HG03571 (cell line): ENCODE results near the gene KIF12.
"Not testable (repeated sequence)": the region's sequence is repeated elsewhere in the genome, so short reads cannot be mapped to it uniquely, and the experiment has no call there.

Source experiments
- ATAC-seq: cut with Tn5 transposase; IDR thresholded peaks from one replicate; pipeline ENCODE4 v1.9.1; 2021; ENCODE audit not compliant: unreplicated experiment

The KIF12 gene

DNA sequence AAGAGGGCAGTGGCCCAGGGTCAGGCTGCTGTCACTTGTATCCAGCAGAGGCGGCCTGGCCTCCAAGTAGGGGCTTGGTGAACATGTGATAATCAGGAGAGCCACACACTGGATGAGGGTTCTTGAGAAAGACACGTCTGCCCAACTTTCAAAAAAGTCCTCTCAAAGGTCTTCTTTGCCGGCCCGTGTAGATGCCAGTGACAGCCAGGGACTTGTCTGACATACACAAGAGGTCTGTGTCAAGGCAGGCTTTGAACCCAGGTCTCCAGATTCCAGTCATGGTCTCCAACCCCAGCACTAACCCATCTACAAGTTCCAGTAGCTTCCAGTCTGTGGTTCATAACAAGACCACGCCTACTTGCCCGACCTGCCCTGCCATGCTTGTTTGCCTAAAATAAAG lies 13.1 kb downstream of the KIF12 start:
- no peak for ATAC-seq

GRCh38 chr9:114085387-114085789 lies 13.7 kb downstream of the KIF12 start:
- no peak for ATAC-seq

- no peak for ATAC-seq
These were observed 14.6 kb downstream of the KIF12 start for GRCh38 chr9:114084282-114085073.

- no peak for ATAC-seq
These were observed 15.4 kb downstream of the KIF12 start for GRCh38 chr9:114083666-114084065.

GRCh38 chr9:114082763-114083412 lies 16.2 kb downstream of the KIF12 start:
- not testable (repeated sequence) for ATAC-seq

DNA sequence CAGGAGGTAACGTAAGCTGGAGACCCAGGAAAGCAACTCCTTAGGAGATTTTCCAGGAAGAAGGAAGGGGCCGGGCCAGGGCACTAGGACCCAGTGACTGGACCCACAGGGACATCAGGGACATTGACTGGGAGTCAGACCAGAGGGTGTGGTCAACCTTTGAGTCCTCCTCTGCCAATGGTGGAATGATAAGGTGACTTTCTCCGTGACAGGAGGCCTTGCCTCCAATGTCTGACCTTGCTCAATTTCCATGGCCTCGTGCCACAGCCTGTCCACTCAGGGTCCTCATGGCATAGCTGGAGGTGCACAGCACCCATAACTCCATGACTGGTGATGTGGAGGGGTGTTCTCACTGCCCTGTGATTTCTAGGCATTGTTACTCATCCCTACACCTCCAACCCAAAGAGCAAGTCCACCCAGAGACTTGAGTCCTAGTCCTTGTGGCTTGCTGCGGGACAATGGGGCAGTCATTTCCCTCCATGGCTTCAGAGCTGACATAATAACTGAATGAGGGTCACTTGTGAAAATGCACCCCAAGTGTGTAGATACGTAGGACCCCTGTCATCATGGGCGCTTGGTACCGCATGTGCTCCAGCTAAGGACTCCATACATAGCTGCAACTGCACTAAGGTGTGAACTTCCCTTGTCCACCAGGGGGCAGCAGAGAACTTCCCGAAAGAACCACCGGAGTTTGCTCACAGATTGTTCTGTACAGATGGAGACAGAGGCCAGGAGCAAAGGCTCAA lies 16.9 kb downstream of the KIF12 start:
- ATAC-seq: peak; percentile 72

GRCh38 chr9:114081441-114082016 lies 17.6 kb downstream of the KIF12 start:
- ATAC-seq: no peak

DNA sequence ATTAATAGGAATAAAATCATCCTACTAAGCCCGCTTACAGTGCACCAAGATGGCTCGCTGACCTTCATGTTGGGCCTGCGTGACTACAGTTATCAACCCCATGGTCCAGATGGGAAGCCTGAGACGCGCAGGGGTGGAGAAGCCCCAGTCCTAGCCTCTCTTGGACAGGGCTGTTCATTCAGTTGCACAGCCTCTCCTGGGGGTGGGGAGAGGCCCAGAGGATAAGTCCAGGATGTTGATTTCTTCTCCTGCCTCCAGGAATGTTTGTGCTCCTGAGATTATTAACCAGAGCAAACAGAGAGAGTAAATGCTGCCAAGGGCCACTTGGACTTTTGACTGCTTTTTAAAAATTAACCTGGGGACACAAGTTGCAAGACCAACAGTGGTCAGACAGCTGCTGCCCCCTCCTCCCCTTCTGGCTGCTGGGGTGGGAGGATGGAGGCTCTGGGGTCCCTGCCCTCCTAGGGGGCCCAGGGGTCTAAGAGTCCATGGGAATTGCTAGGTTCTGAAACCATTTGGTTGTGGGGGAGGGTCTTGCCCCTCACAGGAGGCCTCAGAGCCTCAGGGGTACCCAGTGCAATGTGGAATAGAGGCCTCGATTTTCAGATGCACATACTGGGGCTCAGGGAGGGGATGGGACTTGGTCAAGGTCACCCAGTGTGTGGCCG lies 18.2 kb downstream of the KIF12 start:
- no peak for ATAC-seq

DNA sequence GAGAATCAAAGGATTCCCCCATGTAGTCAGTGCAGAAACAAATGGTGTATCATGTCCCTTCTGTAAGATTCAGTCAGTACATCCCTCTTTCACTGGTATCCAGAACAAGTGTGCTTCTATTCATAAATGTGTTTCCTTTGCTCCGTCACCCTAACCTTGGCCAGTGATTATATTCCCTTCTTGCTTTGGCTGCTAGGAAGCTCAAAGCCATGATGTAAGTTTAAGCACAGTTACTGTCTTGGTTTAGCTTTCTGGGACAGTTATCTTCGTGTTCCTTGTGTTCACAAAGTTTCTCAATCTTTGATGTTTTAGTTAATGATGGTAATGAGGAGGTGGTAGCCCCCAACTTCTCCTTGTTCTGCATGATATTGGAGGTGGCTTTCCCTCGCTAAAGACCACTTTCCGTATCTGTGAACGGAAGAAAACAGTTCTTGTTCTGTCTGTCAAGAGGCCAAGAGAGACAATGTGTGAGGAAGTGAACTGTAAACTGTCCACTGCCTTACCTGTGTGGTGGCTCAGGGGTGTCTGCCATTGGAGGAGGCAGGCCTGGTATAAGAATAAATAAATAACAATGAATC lies 18.8 kb downstream of the KIF12 start:
- no peak for ATAC-seq

DNA sequence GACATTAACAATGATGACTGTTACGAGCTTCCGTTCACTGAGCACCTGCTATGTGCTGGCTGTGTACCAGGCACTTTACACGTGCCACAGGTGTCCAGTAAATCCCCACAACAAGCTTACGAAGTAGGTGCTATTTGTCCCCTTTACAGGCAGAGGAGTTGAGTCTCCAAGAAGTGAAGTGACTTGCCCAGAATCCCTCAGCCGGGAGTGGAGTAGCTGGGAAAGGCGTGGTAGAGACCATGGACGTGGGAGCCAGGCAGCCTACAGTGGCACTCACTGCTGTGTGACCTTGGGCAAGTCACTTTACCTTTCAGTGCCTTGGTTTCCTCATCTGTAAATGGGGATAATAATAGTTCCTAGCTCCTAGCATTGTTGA lies 20.3 kb downstream of the KIF12 start:
- no peak for ATAC-seq

DNA sequence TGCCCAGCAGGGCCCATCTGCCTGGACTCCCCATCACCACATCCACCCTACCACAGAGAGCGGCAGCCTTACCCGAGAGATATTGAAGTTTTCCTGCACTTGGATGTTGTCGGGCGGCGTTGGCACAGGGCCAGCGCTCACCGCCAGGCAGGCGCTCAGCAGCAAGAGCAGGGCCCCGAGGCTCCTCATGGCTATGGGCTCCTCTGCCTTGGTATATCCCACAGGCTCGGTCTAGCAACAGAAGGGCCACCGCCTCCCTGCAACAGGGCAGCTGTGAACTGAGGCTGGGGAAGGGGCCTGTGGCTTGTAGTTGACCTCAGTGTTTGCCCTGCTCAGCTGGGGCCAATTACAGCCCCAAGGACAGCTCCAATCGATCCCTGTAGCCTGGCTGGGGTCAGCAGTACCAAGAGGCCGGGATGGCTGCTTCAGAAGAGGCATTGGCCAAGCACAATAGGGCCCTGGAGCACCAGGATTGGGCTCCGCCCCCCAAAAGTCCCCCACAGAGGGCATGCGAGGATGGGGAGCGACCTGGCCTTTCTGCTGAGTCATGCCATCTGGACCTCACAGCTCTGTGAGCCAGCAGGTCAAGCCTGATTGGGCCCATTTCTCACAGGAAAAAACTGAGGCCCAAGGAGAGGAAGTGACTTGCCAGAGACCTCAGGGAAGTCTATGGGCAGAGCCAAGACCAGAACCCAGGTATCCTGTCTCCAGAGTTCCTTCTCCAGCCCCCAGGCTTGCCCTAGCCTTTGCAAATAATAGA lies 20.9 kb downstream of the KIF12 start, which contains the start of gene AMBP:
Gene AMBP, minus strand, starts transcription at position 280 of the 760 bp plus-strand sequence. Its CDS starts 91 bp downstream, at position 189.
- no peak for ATAC-seq

- ATAC-seq: no peak
These were observed 21.8 kb downstream of the KIF12 start for GRCh38 chr9:114077162-114077837.

- no peak for ATAC-seq
These were observed 22.6 kb downstream of the KIF12 start for GRCh38 chr9:114076237-114077161.

- ATAC-seq: no peak
These were observed 23.5 kb downstream of the KIF12 start for GRCh38 chr9:114075602-114076001.

GRCh38 chr9:114072184-114073140 lies 26.6 kb downstream of the KIF12 start:
- ATAC-seq: no peak

- ATAC-seq: no peak
These were observed 27.8 kb downstream of the KIF12 start for GRCh38 chr9:114071197-114071795.
